Left renal cortex interstitium (tissue), 4 donors: Measurements from ENCODE around the gene ZFHX3. TPM values are rescaled to one million over a fixed set of nuclear protein-coding genes. Genes with fewer than 3 reads are reported as not detected.

Experiments
- DNase-seq, 4 donors: peaks; one replicate each; pipeline ENCODE4 v3.0.0-alpha.2; 2013; ENCODE audit warnings: low read depth in 4 of 4, low spot score in 2 of 4, missing footprints in 1 of 4
- polyA plus RNA-seq, 4 donors: library from polyadenylated mRNA; unstranded; fragments of 120-200 nt; gene quantifications; one replicate each; pipeline ENCODE4 v1.2.1, GENCODE V29; 2013; ENCODE audit not compliant: insufficient read length in 4 of 4

The ZFHX3 gene
- polyA plus RNA-seq, 4 donors: 15.6 to 25.4 (median 20.6) TPM

DNA sequence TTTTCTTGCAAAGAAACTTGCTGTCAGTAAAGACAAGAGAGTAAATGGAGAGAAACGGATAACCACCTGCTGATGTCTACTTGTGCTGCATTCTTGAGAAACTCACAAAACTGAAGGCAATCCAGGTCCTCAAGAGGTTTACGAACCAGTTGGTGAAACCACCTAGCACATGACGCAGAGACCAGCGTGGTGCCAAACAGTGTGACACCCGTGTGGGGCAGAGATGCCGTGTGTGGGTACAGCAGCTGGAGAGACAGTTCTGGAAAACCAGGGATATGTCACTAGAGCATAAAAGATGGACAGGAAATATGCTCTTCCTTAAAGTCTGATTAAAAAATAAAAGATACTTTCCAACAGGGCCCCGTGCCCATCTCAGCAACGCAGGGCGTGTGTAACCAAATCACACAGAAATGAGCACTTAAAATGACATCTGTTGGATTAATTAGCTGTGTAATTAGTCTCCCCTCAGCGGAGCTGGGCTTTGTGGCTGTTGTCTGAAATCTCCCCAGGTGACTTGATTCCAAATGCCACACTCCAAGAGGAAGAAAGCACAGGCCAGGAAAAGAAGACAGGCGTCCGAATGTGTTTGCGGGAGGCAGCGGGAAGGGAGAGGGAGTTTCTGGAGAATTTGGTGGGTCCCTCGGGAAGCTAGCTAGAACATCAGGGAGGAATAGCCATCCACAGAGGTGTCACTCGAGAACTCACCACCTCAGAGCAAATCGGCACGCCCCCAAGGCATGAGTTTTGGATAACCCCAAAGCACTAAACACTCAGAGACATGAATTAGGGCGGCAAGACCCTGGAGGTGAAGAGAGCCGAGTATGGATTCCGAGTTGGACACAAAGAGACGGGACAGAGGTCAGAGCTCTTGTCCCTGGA is 109.8 kb downstream of the ZFHX3 start:
- DNase-seq: no peak

DNA sequence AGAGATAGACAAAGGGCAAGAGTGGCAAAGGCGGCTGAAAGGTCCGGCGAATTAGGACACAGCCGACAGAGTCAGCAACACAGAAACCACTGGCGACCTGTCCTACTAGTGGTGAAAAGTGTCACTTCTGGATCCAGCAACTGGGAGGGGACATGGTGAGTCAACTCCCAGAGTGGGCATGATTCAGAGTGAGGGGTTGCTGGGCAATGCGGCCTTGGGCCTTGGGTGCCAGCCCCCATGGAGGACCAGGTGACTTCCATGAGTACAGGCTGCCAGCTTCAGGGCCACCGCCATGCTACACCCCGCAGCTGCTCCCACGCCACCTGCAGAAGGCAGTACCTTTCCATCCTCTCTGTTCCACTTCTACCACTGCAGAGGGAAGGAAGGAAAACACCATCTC is 110.6 kb downstream of the ZFHX3 start:
- DNase-seq: no peak

DNA sequence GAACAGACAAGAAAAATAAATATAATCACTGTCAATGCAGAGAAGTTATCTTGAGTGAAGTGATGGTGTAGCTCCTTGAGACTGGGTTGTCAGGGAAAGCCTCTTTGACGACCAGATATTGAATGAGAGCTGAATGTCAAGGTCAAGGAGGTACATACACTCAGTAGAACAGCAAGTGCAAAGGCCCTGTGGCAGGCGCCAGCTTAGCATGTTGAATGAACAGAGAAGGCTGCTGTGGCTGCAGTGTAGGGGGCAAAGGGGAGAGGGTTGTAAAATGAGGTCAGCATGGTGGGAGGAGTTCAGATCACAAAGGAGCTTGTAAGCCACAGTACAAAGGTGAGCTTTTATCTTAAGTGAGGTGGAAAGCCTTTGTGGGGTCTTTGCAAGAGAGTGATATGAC is 111.5 kb downstream of the ZFHX3 start:
- no peak for DNase-seq

DNA sequence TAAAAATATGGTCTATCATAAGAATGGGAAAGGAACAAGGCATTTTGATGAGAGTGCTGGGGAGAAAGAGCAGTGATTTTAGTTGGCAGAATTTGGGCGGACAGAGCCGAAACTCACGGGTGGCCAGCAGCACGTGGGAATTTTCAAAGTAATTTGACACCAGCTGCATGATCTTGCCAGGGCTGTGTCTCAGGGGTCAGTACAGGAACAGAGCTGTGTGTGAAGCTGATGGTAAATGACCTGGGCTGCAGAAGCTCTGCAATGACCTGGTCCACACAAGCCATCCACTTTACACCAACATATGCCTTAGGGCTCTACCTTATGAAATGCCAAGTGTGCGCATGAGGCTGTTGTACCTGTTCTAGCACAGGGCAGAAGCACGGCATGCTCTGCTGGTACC is 112.0 kb downstream of the ZFHX3 start:
- DNase-seq: no peak

DNA sequence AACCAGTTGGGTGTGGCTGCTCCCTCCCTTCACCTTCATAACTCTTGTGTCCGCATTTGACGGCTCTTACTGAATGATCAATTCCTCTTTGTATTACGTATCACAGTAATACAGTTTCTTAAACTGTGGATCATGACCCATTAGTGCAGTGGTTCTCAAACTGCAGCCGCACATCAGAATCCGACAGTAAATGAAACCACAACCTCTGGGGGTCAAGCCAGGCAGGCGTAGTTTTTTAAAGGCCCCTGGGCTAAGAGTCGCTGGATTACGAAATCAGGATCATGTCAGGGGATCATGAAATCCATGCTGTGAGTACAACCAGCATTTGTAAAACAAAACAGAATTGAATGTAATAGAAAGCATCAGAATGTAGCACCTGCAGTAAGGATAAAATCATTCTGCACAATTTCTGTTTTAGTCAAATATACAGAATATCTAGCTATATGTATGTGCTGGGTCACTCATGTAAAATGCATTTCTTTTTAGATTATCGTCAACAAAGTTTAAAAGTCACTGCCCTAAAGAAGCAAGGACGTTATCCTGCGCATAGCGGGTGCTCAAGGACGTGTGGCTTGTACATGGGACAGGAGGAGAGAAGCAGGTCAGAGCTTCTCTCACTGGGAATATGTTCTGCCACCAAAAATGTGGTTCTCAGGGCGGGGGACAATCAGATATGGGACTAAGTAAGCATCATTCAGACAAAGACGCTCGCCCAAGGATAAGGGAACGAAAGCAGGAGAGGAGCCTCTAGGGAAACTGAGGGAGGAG is 113.1 kb downstream of the ZFHX3 start:
- no peak for DNase-seq

DNA sequence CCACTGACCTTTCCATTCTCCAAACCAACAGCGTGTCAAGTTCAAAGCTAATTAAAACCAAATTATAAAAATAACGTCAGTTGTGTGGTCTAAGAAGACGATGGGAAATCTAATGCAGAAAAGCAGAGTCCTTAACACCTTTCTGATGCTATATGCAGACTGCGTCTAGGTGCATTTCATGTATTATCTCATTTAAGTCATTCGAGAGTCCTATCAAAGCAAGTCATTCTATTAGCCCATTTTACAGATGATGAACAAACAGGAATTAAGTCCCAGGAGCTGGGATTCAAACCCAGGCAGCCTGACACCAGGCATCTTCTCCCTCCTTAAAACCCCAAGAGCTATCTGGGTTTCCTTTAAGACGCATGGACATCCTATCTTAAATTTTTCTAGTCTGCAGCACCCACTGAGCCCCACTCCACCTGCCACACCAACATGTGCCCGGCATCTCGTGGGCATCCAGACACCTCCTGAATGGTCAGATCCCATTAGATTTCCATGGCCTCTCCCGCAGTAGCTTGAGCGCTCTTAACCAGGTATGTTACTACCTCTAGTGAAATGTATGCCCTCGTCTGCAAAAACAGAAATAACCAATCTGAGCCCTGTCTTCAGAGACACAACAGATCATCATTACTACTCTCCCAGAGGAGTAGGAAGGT is 115.1 kb downstream of the ZFHX3 start:
- DNase-seq: no peak

DNA sequence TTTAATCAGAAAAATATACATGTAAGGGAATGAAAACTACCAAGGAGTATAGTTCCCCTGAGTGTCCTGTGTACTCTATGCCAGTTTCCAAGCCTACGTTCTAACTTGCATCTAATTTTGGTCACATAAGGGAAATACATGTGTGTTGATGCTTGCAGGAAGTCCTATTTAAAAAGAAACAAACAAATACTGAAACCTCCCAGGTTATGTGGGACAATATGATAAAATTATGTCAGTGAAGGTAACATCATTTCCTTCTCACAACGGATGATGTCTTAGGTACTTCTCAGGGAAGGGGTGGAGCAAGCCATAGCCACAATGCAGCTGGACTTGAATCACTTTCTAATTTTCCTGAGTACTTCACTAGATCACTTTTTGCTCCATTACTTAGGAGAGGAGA is 115.9 kb downstream of the ZFHX3 start:
- no peak for DNase-seq

DNA sequence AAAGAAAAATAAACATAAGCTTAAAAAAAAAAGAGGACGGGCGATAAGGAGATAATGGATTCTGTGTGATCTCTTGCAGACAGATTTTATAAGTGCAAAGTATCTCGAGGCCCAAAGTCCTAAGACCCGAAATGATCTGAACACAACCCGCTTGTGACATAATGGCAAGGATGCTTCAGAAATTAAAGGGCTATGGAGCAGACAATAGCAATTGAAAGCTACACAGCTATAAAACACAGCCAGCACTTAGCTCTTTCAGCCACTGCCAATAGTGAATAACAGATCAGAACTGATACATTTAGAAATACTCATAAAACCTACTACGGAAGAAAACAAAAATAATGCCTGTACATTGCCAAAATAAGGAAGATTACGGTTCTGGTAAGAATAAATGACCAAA is 117.5 kb downstream of the ZFHX3 start:
- no peak for DNase-seq

DNA sequence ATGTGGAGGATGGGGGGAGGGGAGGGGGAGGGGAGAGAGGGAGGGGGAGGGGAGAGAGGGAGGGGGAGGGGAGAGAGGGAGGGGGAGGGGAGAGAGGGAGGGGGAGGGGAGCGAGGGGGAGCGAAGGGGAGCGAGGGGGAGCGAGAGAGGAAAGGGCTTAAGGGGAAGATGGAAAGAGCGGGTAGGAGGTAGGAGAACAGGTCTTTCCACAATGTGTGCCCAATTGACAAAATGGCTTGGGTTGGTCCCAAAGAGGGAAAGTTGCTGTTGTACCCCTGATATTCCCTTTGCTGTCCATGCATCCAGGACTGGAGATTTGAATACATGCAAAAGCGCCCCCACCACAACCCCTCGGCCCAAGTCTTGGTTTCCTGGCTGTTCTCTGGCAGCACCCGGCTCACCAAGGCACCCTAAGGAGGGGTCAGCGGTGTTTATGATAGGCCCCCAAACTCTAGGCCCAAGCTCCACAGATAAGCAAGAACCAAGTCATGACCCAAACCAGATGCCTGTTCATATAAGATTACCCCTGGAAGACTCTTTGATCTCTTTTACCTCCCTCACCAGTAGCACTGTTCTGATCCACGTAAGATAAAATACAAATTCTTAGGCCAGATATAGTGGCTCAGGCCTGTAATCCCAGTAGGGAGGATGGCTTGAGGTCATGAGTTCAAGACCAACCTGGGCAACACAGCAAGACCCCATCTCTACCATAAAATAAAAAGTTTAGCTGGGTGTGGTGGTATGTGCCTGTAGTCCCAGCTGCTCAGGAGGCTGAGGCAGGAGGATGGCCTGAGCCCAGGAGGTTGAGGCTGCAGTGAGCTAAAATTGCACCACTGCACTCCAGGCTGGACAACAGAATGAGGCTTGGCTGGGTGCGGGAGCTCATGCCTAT is 119.6 kb downstream of the ZFHX3 start:
- no peak for DNase-seq

DNA sequence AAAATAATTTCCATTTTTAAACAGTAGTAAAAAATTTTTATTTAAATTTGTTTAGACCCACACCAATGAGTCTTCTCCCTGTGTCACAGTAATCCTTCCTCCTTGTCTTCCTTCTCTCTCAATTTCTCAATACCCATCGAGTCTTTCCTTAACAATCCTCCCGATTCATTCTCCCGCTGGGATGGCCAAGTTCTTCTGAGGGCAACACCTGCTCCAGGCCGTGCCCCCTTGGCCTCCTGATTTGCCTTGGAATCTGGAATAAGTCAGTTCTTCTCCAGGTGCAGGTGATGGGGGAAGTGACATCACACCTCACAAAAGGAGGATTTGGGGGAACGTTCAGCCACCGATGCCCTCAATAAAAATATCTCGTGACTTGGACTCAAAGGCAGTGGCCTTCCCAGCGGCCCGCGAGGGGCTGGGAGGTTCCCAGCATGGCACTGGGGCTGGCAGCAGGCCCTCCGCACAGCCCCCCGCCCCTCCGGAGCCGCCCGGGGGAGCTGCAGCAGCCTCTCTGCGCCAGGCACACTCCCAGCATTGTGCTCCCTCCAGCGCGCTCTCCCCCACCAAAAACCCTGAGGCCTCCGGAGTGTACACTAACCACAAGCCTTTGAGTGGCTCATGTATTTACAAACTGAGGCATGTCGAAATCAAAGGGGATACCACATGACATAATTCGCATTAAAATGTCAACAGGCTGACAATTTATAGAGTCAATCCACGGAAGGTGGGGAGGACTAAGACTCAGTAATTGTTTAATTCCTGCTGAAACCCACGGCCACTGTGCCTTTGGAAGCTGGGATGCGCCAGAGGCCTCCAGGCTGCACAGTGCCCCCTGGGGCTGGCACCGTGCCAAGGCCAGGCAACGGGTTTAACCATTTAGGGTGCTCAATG is 120.5 kb downstream of the ZFHX3 start:
- no peak for DNase-seq

DNA sequence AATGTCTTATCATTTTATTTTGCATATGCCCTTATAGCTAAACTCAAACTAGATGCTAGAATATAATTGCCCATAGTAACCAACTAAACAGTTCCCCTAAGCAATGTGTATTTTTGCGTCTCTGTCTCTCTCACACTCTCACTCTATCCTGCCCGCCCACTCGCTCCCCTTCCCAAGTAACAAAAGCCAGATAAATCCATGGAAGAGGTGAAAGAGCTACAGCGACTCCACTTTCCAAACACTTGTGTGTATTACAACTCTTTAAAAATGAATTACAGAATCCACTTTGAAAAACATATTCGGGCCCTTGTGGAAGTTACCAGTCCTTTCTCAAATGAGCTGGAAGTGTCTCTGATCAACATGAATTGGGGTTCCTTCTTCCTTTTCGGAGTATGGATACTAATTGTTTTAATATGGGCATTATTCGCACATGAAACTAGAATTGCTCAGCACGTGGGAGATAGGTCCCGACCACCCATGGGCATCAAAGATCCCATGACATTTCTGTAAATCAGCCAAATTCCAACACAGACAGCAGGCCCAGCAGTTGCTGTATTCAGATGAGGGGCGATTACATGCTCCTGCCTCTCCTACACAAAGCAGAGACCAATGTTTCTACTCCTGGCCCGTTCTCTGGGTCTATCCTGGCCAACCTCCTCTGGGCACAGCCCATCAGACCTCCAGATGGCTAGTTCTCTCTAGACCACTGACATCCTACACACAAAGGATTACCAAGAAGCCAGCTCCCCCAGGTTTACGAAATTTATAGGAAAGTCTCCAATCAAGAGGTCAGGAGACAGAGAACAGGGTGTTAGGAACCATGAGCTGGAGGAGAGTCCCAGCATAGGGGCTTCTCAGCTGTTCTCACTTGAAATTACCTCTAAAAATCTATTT is 121.5 kb downstream of the ZFHX3 start:
- no peak for DNase-seq

DNA sequence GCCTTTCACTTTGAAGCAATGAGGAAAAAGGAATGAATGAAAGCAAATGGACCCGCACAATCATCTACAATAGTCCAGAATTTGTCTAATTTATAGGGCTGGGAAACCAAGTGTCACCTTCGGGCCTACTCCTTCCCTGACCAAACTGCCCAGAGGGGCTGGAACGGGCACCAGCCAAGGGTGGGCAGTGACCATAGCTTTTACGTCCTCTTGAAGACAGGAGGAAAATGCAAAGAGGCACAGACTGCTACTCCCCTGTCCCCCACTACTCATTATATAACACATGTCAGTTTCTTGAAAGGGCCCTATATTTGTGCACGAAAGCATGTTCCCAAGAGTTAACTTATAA is 122.3 kb downstream of the ZFHX3 start:
- DNase-seq: no peak

DNA sequence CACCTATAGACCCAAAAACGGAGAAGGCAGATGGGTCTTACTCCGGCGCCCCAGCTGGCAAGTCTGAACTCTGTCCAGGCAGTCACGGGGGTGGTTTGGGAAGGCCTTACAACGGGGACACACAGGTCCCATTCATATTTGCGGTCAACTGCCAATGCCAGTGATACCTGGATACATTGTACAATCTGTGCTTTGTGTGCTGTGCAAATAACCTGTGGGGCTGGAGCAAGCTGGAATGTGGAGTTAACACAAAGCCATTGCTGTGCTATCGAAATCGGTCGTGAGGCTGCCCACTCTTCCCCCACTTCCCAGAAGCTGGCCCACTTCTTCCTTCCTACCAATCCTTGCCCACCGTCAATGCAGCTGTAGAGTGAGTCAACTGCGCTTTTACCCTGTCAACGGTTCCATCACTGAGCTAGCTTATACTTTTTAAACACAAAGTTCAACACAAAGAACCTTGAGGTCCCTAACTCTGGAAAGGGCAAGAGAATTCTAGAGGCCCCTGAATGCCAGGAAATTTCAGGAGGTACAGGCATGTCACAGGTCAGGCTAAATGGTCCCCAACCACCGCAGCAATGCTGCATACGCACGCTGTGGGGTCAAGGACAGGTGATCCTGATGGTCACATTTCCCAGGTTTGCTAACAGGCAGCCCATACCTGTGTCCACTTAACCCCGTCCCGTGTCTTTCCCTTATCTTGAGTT is 122.8 kb downstream of the ZFHX3 start:
- DNase-seq: no peak

DNA sequence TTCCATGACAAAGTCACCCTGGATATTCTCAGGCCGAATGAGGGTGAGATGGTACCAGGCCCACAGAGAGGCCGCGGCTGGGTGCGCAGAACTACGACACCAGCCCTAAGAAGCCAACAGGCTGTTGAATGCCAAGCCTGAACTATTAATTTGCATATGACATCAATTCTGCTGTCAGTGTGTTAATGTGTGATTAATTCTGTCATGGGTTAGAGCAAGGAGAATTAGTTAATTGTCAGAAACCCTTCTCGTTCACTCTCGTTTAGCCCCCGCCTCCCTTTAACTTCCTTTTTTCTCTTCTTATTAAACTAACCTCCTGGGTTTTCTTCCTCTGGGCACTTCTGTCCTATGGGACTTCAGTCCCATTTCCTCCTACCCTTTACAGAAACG is 123.4 kb downstream of the ZFHX3 start:
- no peak for DNase-seq

DNA sequence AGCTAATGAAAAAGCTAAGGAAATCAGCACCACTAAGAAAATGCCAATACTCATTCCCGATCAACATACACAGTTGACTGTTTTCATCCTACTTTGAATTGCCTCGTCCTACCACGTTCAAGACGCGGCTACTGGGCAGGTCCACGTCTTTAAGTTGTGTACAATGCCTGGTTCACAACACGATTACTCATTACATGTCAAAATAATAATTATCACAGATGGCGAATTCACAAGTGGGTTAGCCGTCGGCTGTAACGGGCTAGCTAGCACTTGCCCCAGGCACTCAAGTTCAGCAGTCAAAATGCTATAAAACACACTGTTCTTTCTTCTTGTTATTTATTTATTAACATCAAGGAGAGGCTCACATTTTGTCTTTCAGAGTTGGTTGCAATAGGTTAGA is 124.2 kb downstream of the ZFHX3 start:
- no peak for DNase-seq

DNA sequence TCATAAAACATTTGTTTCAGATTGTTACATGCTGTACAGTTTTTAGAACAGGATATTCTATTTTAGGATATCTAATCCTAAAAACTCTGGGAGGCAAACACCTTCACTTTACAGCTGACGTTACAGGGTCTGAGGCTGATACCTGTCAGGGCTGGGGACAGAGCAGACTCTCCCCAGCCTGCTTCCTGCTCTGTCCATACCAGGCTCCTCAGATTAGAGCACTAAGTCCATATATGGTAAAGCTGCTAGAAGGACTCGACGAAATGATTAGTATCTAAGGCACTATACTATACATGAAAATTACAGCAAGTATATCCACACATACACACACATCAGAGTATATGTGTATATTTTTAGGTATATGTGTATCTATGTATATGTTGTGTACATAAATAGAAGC is 125.2 kb downstream of the ZFHX3 start:
- no peak for DNase-seq

DNA sequence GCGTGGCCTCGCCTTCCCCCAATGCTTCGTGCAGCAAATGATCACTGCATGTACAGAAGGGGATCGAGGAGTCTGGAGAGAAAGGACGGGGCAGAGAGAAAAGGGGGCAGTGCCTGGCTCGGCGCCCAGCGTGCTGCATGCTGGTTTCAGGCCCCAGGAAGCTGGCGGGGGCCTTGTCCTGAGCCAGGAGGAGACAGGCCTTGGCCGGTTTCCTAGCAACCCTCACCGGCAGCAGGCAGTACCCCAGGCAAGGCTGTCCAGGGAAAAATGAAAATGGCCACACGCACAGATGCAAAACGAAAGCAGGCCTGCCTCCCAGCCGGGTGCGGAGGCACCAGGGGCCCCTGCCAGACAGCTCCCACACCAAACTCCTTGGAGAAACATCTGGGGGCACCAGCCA is 126.3 kb downstream of the ZFHX3 start:
- no peak for DNase-seq

DNA sequence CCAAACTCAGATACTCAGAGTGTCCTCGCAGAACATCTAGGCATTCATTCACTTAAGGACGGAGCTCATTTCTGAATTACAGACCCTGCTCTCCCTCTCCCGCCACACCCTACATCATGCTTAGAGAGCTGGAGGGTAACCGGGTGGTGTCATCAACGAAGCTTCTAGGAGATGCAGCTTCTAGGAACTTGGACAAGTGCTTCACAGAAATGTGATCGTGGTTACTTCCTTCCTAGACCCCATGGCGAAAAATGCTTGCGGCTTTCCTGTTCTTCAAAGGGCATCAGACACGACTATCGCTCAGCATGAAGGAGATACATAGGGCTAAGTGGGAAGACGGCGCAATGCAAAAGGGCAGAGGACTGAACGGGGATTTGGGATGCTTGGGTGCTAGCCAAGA is 126.8 kb downstream of the ZFHX3 start:
- DNase-seq: no peak
